ENCODE results near the gene JAZF1. TPM values are rescaled to one million over a fixed set of nuclear protein-coding genes. Genes with fewer than 3 reads are reported as not detected.

The JAZF1 gene
- total and polyA plus RNA-seq, 8 donors: 0.58 to 16.7 (median 7.2) TPM

- no peak for DNase-seq
- no peaks in the 10 kb centered on the region for H3K36me3 ChIP-seq
- TF ChIP-seq CTCF (IDR thresholded peaks at IDR 0.05) (no peak), POLR2AphosphoS5 (IDR thresholded peaks at IDR 0.05) (no peak), POLR2A (IDR thresholded peaks at IDR 0.05) (no peak), EP300 (IDR thresholded peaks at IDR 0.05) (no peak)
- intact Hi-C loops (cut with DNase I; ENCODE audit: low total_unique reads): no loop called here
- H3K27me3 ChIP-seq: no peaks in the 10 kb centered on the region
- H3K4me3 ChIP-seq: no peak overlapping the region
- H3K27ac ChIP-seq: no peak overlapping the region
- no peaks in the 10 kb centered on the region for H3K9me3 ChIP-seq
- peaks cover 5 to 51% (median 16%) of the 10 kb centered on the region in 4 donors for H3K4me1 ChIP-seq
- 92 to 96% (median 95%) methylated on average over 8 of the region's 8 CpGs for WGBS, 5 donors
Observed at GRCh38 chr7:28072876-28073514, 107.6 kb downstream of the JAZF1 start.

GRCh38 chr7:28071570-28071969, 109.0 kb downstream of the JAZF1 start:
- Histone ChIP-seq H3K4me1 (peaks cover 5 to 37% (median 14%) of the 10 kb centered on the region in 4 donors), H3K9me3 (no peaks in the 10 kb centered on the region), H3K27me3 (no peaks in the 10 kb centered on the region), H3K4me3 (no peak overlapping the region), H3K36me3 (no peaks in the 10 kb centered on the region), H3K27ac (no peak overlapping the region)
- WGBS, 5 donors: 90 to 96% (median 94%) methylated on average over 6 of the region's 6 CpGs
- TF ChIP-seq POLR2A (IDR thresholded peaks at IDR 0.05): no peak
- no peak for TF ChIP-seq CTCF (IDR thresholded peaks at IDR 0.05)
- no peak for TF ChIP-seq EP300 (IDR thresholded peaks at IDR 0.05)
- no peak for TF ChIP-seq POLR2AphosphoS5 (IDR thresholded peaks at IDR 0.05)
- intact Hi-C loops (cut with DNase I; ENCODE audit: low total_unique reads): no loop called here
- DNase-seq: no peak

- Histone ChIP-seq H3K9me3 (no peaks in the 10 kb centered on the region), H3K27me3 (no peaks in the 10 kb centered on the region), H3K36me3 (no peaks in the 10 kb centered on the region), H3K4me1 (peaks cover 5 to 29% (median 14%) of the 10 kb centered on the region in 4 donors), H3K4me3 (no peak overlapping the region), H3K27ac (peak overlapping the region in 3 of 5 donors; percentile 52 to 56 (median 52))
- intact Hi-C loops (cut with DNase I; ENCODE audit: low total_unique reads): no loop called here
- no peak for DNase-seq
- TF ChIP-seq POLR2AphosphoS5 (IDR thresholded peaks at IDR 0.05) (no peak), POLR2A (IDR thresholded peaks at IDR 0.05) (no peak), EP300 (IDR thresholded peaks at IDR 0.05) (no peak), CTCF (IDR thresholded peaks at IDR 0.05) (no peak)
- WGBS, 5 donors: 61 to 86% (median 76%) methylated on average over 9 of the region's 9 CpGs
Observed at GRCh38 chr7:28070297-28071055, 110.1 kb downstream of the JAZF1 start.

GRCh38 chr7:28069807-28070206, 110.8 kb downstream of the JAZF1 start:
- H3K4me3 ChIP-seq: no peak overlapping the region
- H3K9me3 ChIP-seq: no peaks in the 10 kb centered on the region
- H3K36me3 ChIP-seq: no peaks in the 10 kb centered on the region
- H3K27me3 ChIP-seq: no peaks in the 10 kb centered on the region
- H3K27ac ChIP-seq: peak overlapping the region in 4 of 5 donors; percentile 9 to 56 (median 52)
- H3K4me1 ChIP-seq: peaks cover 5 to 34% (median 16%) of the 10 kb centered on the region in 4 donors
- no peak for TF ChIP-seq CTCF (IDR thresholded peaks at IDR 0.05)
- TF ChIP-seq EP300 (IDR thresholded peaks at IDR 0.05): no peak
- TF ChIP-seq POLR2AphosphoS5 (IDR thresholded peaks at IDR 0.05): no peak
- no peak for TF ChIP-seq POLR2A (IDR thresholded peaks at IDR 0.05)
- intact Hi-C loops (cut with DNase I; ENCODE audit: low total_unique reads): no loop called here
- DNase-seq: peak in 1 of 2 donors; percentile 90
- 44 to 63% (median 61%) methylated on average over 10 of the region's 10 CpGs for WGBS, 5 donors
